ENCODE data around the gene ST6GALNAC2. TPM values are rescaled to one million over a fixed set of nuclear protein-coding genes. Genes with fewer than 3 reads are reported as not detected.
"Not testable (repeated sequence)": the region's sequence is repeated elsewhere in the genome, so short reads cannot be mapped to it uniquely, and the experiment has no call there.

The ST6GALNAC2 gene
- total RNA-seq, 2 experiments from 2014 or later, result not detected

DNA sequence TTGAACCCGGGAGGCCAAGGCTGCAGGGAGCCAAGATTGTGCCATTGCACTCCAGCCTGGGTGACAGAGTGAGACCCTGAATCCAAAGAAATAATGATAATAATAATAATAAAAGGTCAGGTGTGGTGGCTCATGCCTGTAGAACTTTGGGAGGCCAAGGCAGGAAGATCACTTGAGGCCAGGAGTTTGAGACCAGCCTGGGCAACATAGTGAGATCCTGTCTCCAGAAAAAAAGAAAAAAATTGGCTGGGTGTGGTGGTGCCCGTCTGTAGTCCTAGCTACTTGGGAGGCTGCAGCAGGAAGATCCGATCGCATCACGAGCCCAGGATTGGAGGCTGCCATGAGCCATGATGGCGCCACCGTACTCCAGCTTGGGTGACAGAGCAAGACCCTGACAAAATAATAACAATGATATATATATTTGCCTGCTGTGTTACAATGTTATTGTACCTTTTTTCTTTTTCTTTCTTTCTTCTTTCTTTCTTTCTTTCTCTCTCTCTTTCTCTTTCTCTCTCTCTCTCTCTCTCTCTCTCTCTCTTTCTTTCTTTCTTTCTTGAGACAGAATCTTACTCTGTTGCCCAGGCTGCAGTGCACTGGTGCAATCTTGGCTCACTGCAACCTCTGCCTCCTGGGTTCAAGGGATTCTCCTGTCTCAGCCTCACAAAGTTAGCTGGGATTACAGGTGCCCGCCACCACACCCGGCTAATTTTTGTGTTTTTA, 51.9 kb downstream of the ST6GALNAC2 start:
- H3K27ac Mint-ChIP-seq; intact Hi-C loops (cut with micrococcal nuclease); DNase-seq; H3K36me3 Mint-ChIP-seq (ENCODE audit: low read depth); H3K4me3 Mint-ChIP-seq; H3K27me3 Mint-ChIP-seq (ENCODE audit: low read depth); H3K9me3 Mint-ChIP-seq; H3K4me1 Mint-ChIP-seq (ENCODE audit: low read depth): not testable (repeated sequence)
- CTCF ChIA-PET, result interaction anchor here (0.7 to 1.9 kb wide), 3 partner anchors 10 to 91 kb away, joined by 3 to 8 read pairs (median 4); no protein-coding TSS in a partner anchor

GRCh38 chr17:76532072-76532651, 53.5 kb downstream of the ST6GALNAC2 start:
- intact Hi-C loops (cut with micrococcal nuclease), result no loop called here
- Mint-ChIP-seq H3K27me3 (ENCODE audit: low read depth) (peaks cover 4% of the 10 kb centered on the region), H3K36me3 (ENCODE audit: low read depth) (no peaks in the 10 kb centered on the region), H3K4me1 (ENCODE audit: low read depth) (peaks cover 21% of the 10 kb centered on the region), H3K9me3 (no peaks in the 10 kb centered on the region), H3K27ac (no peak overlapping the region), H3K4me3 (no peak overlapping the region)
- DNase-seq, result no peak
- CTCF ChIA-PET, result interaction anchor here (1.5 to 1.9 kb wide), 2 partner anchors 9 to 92 kb away, joined by 3 to 8 read pairs; no protein-coding TSS in a partner anchor

GRCh38 chr17:76531486-76532038, 54.1 kb downstream of the ST6GALNAC2 start:
- no peaks in the 10 kb centered on the region for H3K9me3 Mint-ChIP-seq
- H3K4me1 Mint-ChIP-seq (ENCODE audit: low read depth), result peaks cover 22% of the 10 kb centered on the region
- DNase-seq, result no peak
- no peak overlapping the region for H3K4me3 Mint-ChIP-seq
- H3K27ac Mint-ChIP-seq, result no peak overlapping the region
- intact Hi-C loops (cut with micrococcal nuclease), result no loop called here
- no peaks in the 10 kb centered on the region for H3K27me3 Mint-ChIP-seq (ENCODE audit: low read depth)
- no peaks in the 10 kb centered on the region for H3K36me3 Mint-ChIP-seq (ENCODE audit: low read depth)
- CTCF ChIA-PET, result no interaction called here

DNA sequence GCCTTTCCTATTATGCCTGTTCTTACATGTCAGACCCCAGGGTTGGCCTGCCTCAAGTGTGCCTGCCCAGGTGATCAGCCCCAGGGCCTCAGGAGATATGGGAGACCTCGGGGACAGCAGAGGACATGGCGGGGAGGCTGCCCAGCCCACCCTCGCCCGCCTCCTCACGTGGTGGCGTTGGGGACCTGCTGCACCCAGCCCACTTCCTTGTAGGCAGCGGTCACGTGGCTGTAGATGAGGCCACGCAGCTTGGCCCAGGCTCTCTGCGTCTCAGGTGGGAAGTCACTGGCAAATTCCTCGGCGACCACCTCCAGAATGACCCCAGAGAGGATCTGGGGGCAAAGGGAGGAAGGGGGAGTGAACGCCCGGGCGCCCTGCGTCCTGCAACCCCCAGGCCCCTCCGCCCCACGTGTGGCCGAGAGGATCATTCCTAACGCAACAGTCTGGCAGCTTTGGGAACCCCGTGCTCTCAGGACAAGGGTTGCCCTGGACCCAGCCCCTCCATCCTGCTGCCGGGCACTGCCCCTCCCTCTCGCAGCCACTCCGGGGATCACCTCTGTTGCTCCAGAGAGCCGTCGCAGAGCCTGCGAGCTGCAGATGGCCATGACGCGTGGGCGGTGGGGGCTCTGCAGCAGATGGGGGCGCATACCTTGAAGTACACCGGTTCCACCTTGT, 54.7 kb downstream of the ST6GALNAC2 start:
- DNase-seq, result no peak
- Mint-ChIP-seq H3K4me3 (no peak overlapping the region), H3K27me3 (ENCODE audit: low read depth) (no peaks in the 10 kb centered on the region), H3K9me3 (no peaks in the 10 kb centered on the region), H3K27ac (no peak overlapping the region), H3K36me3 (ENCODE audit: low read depth) (no peaks in the 10 kb centered on the region), H3K4me1 (ENCODE audit: low read depth) (peaks cover 22% of the 10 kb centered on the region)
- intact Hi-C loops (cut with micrococcal nuclease), result no loop called here
- CTCF ChIA-PET, result interaction anchor here (0.7 to 1.1 kb wide), 2 partner anchors 15 to 183 kb away, joined by 3 read pairs; no protein-coding TSS in a partner anchor

GRCh38 chr17:76530095-76530723, 55.5 kb downstream of the ST6GALNAC2 start:
- Mint-ChIP-seq H3K36me3 (ENCODE audit: low read depth) (no peaks in the 10 kb centered on the region), H3K9me3 (no peaks in the 10 kb centered on the region), H3K4me1 (ENCODE audit: low read depth) (peaks cover 22% of the 10 kb centered on the region), H3K27ac (no peak overlapping the region), H3K27me3 (ENCODE audit: low read depth) (no peaks in the 10 kb centered on the region), H3K4me3 (no peak overlapping the region)
- intact Hi-C loops (cut with micrococcal nuclease), result no loop called here
- CTCF ChIA-PET, result interaction anchor here (0.7 to 1.1 kb wide), 2 partner anchors 16 to 184 kb away, joined by 3 read pairs; no protein-coding TSS in a partner anchor
- DNase-seq, result no peak

DNA sequence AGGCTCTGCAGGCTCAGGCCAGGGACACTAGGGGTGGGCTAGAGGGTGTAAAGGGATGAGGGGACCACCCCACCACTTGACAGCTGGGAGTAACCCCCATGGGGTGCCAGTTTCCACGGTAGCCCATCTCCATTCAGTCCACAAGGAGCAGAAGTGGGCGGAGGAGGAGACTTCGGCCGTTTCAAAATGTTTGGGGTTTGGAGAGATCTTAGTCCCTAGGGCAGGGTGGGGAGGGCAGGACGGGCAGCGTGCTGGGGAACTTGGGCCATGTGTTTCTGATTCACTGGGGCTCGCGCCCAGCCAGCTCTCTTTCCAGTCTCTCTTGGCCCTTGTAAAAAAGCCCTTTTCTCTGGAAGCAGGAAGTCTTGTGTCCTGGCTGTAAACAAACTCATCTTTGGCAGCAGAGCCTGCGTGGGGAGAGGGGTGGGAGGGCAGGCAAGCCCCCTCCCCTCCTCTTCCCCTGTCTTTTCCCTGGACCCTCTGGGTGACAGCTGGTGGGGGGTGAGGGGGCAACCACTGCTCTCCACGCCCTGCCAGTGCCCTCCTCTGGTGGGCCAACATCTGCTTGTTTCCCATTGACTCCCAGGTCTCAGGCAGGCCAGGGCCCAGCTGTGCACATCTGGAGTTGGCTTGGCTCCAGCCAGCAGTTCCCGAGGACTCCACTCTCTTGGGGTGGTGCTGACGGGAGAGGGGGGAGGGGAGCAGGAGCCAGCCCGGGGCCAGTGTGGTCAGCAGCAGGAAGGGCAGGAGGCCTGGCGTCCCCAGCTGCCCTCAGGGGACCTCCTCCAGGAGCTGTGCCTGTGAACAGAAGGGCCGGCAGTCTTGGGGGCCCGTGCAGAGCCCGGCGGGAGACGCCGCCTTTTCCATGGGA, 56.2 kb downstream of the ST6GALNAC2 start:
- Mint-ChIP-seq H3K27ac (no peak overlapping the region), H3K4me1 (ENCODE audit: low read depth) (peaks cover 22% of the 10 kb centered on the region), H3K36me3 (ENCODE audit: low read depth) (no peaks in the 10 kb centered on the region), H3K27me3 (ENCODE audit: low read depth) (no peaks in the 10 kb centered on the region), H3K4me3 (no peak overlapping the region), H3K9me3 (no peaks in the 10 kb centered on the region)
- CTCF ChIA-PET, result interaction anchor here (0.6 to 2.0 kb wide), 5 partner anchors 11 to 95 kb away, joined by 3 to 9 read pairs (median 7); partner anchors contain the start of gene PRCD
- no peak for DNase-seq
- intact Hi-C loops (cut with micrococcal nuclease), result no loop called here

GRCh38 chr17:76528528-76529223, 57.0 kb downstream of the ST6GALNAC2 start:
- no peaks in the 10 kb centered on the region for H3K36me3 Mint-ChIP-seq (ENCODE audit: low read depth)
- DNase-seq, result no peak
- H3K4me3 Mint-ChIP-seq, result no peak overlapping the region
- no peaks in the 10 kb centered on the region for H3K9me3 Mint-ChIP-seq
- intact Hi-C loops (cut with micrococcal nuclease), result no loop called here
- H3K4me1 Mint-ChIP-seq (ENCODE audit: low read depth), result peaks cover 24% of the 10 kb centered on the region
- H3K27ac Mint-ChIP-seq, result no peak overlapping the region
- CTCF ChIA-PET, result interaction anchor here (0.6 to 2.0 kb wide), 8 partner anchors 12 to 120 kb away, joined by 3 to 9 read pairs (median 4); partner anchors contain the start of gene PRCD
- H3K27me3 Mint-ChIP-seq (ENCODE audit: low read depth), result no peaks in the 10 kb centered on the region

DNA sequence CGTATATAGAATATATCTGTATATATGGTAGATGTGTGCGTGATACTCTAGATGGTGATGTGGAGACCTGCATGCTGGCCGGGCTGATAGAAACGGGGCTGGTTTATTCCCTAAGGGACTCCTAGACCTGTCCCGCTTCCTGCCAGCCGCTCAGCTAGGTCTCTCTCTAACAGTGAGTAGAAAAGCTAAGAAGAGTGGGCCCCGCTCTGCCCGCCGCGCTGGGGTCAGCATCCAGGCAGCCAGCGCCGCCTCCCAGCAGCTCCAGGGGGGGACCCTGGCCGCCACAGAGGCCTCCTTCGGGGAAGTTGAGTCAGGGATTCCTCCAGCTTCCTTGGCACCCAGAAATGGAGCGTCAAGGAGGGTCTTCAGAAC, 57.5 kb downstream of the ST6GALNAC2 start:
- Mint-ChIP-seq H3K4me1 (ENCODE audit: low read depth) (peaks cover 28% of the 10 kb centered on the region), H3K4me3 (peak overlapping the region; percentile 38), H3K27ac (no peak overlapping the region), H3K27me3 (ENCODE audit: low read depth) (no peaks in the 10 kb centered on the region), H3K36me3 (ENCODE audit: low read depth) (no peaks in the 10 kb centered on the region), H3K9me3 (no peaks in the 10 kb centered on the region)
- intact Hi-C loops (cut with micrococcal nuclease), result no loop called here
- DNase-seq, result no peak
- CTCF ChIA-PET, result interaction anchor here (0.6 to 2.0 kb wide), 8 partner anchors 12 to 153 kb away, joined by 3 to 9 read pairs (median 4); partner anchors contain the start of gene PRCD

- Mint-ChIP-seq H3K4me1 (ENCODE audit: low read depth) (peaks cover 30% of the 10 kb centered on the region), H3K27me3 (ENCODE audit: low read depth) (no peaks in the 10 kb centered on the region), H3K27ac (no peak overlapping the region), H3K36me3 (ENCODE audit: low read depth) (no peaks in the 10 kb centered on the region), H3K4me3 (no peak overlapping the region), H3K9me3 (no peaks in the 10 kb centered on the region)
- intact Hi-C loops (cut with micrococcal nuclease), result no loop called here
- CTCF ChIA-PET, result interaction anchor here (0.7 to 2.0 kb wide), 7 partner anchors 13 to 153 kb away, joined by 3 to 9 read pairs (median 5); partner anchors contain the start of gene PRCD
- DNase-seq, result peak; percentile 59
Measured at GRCh38 chr17:76527430-76528111, 58.1 kb downstream of the ST6GALNAC2 start.

DNA sequence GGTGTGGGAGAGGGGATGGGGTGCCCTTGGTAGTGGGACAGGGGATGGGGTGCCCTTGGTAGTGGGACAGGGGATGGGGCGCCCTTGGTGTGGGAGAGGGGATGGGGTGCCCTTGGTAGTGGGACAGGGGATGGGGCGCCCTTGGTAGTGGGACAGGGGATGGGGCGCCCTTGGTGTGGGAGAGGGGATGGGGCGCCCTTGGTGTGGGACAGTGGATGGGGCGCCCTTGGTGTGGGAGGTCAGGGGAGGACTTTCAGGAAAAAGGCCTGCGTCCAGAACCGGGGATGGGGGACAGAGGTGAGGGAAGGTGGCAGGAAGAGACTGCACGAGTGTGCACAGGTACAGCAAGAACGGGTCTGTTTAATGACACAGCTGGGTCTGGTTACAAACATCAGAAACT, 58.6 kb downstream of the ST6GALNAC2 start:
- H3K4me3 Mint-ChIP-seq; H3K9me3 Mint-ChIP-seq; DNase-seq; H3K27me3 Mint-ChIP-seq (ENCODE audit: low read depth); H3K27ac Mint-ChIP-seq; H3K36me3 Mint-ChIP-seq (ENCODE audit: low read depth); intact Hi-C loops (cut with micrococcal nuclease): not testable (repeated sequence)
- peaks cover 30% of the 10 kb centered on the region for H3K4me1 Mint-ChIP-seq (ENCODE audit: low read depth)
- CTCF ChIA-PET, result interaction anchor here (1.2 kb wide), 1 partner anchor 154 kb away, joined by 5 read pairs; no protein-coding TSS in a partner anchor

Data from activated naive CD4-positive, alpha-beta T cell treated with anti-CD3 and anti-CD28 coated beads for 36 hours (primary cell).